OCI-LY1 (cell line): ENCODE results near the gene SHMT2.

ENCODE experiments used
- H2AFZ ChIP-seq: fragments of 200-600 bp; sonication (generic), shearing (Covaris generic); 2 replicates; pipeline ENCODE4 v1.6.0; 2014; ENCODE audit warnings: antibody characterized with exemption, mild to moderate bottlenecking, low read length
- H3F3A ChIP-seq: fragments of 200-600 bp; sonication (generic), shearing (Covaris generic); 2 replicates; pipeline ENCODE4 v1.6.0; 2014; ENCODE audit warnings: mild to moderate bottlenecking, antibody characterized with exemption, low read length, moderate library complexity; ENCODE audit not compliant: insufficient read depth
- H3K27ac ChIP-seq: fragments of 200-600 bp; sonication (generic); 2 replicates; pipeline ENCODE4 v1.5.1; 2014; ENCODE audit warnings: low read length, mixed run types, mild to moderate bottlenecking, low read depth; ENCODE audit not compliant: poor library complexity, severe bottlenecking
- H3K27me3 ChIP-seq: fragments of 200-600 bp; sonication (generic); 2 replicates; pipeline ENCODE4 v1.6.0; 2014; ENCODE audit warnings: antibody characterized with exemption, mild to moderate bottlenecking, low read length, moderate library complexity; ENCODE audit not compliant: insufficient read depth
- H3K36me3 ChIP-seq: fragments of 200-600 bp; sonication (generic); 2 replicates; pipeline ENCODE4 v1.6.1; 2014; ENCODE audit warnings: mild to moderate bottlenecking, antibody characterized with exemption, low read length, moderate library complexity, mixed read lengths; ENCODE audit not compliant: insufficient read depth
- H3K4me1 ChIP-seq: fragments of 200-600 bp; sonication (generic); 2 replicates; pipeline ENCODE4 v1.5.1; 2014; ENCODE audit warnings: mild to moderate bottlenecking, low read length, moderate library complexity; ENCODE audit not compliant: insufficient read depth, severe bottlenecking
- H3K4me2 ChIP-seq: fragments of 200-600 bp; sonication (generic), shearing (Covaris generic); 2 replicates; pipeline ENCODE4 v1.6.1; 2014; ENCODE audit warnings: low read length
- H3K4me3 ChIP-seq: fragments of 200-600 bp; sonication (generic); 2 replicates; pipeline ENCODE4 v1.5.1; 2014; ENCODE audit warnings: low read length, low read depth, mild to moderate bottlenecking, mixed read lengths; ENCODE audit not compliant: poor library complexity, severe bottlenecking
- H3K79me2 ChIP-seq: fragments of 200-600 bp; shearing (Covaris generic); 2 replicates; pipeline ENCODE4 v1.6.1; 2016; ENCODE audit warnings: mixed run types, low read length, mixed read lengths; ENCODE audit not compliant: insufficient read depth
- H3K9ac ChIP-seq: fragments of 200-600 bp; sonication (generic), shearing (Covaris generic); 2 replicates; pipeline ENCODE4 v1.6.1; 2014; ENCODE audit warnings: mild to moderate bottlenecking, low read length, mixed read lengths
- H3K9me2 ChIP-seq: fragments of 200-600 bp; sonication (generic), shearing (Covaris generic); 2 replicates; pipeline ENCODE4 v1.6.1; 2014; ENCODE audit warnings: low read depth, mild to moderate bottlenecking, low read length, mixed read lengths
- H3K9me3 ChIP-seq: fragments of 200-600 bp; shearing (Covaris generic); 2 replicates; pipeline ENCODE4 v1.6.1; 2014; ENCODE audit warnings: low read length, mixed read lengths
- H4K20me1 ChIP-seq: fragments of 200-600 bp; sonication (generic), shearing (Covaris generic); 2 replicates; pipeline ENCODE4 v1.6.0; 2016; ENCODE audit warnings: mild to moderate bottlenecking, low read length; ENCODE audit not compliant: insufficient read depth
- CTCF ChIP-seq: fragments of 200-600 bp; sonication (generic), shearing (Covaris generic); IDR thresholded peaks from 2 replicates; pipeline ENCODE4 v1.5.1; 2017; ENCODE audit warnings: mild to moderate bottlenecking, antibody characterized with exemption, low read length, moderate library complexity, mixed read lengths
- EZH2 ChIP-seq: fragments of 200-600 bp; sonication (generic), shearing (Covaris generic); IDR thresholded peaks from 2 replicates; pipeline ENCODE4 v1.8.0; 2017; ENCODE audit warnings: borderline replicate concordance, mixed run types, mild to moderate bottlenecking, antibody characterized with exemption, low read length, moderate library complexity, mixed read lengths

The SHMT2 gene

GRCh38 chr12:57242691-57243454, 13.4 kb downstream of the SHMT2 start:
- H2AFZ ChIP-seq, result no peak overlapping the region
- H3K4me2 ChIP-seq, result peak overlapping the region; percentile 78
- H3K9me3 ChIP-seq, result no peaks in the 10 kb centered on the region
- H3K79me2 ChIP-seq, result no peaks in the 10 kb centered on the region
- peaks cover 56% of the 10 kb centered on the region for H3K4me1 ChIP-seq
- H4K20me1 ChIP-seq, result no peaks in the 10 kb centered on the region
- H3K4me3 ChIP-seq, result peak overlapping the region; percentile 61
- no peaks in the 10 kb centered on the region for H3K27me3 ChIP-seq
- TF ChIP-seq EZH2 (no peak), CTCF (peak; percentile 93)
- peak overlapping the region; percentile 93 for H3K27ac ChIP-seq
- no peaks in the 10 kb centered on the region for H3F3A ChIP-seq
- H3K36me3 ChIP-seq, result no peaks in the 10 kb centered on the region
- H3K9me2 ChIP-seq, result no peaks in the 10 kb centered on the region
- H3K9ac ChIP-seq, result peak overlapping the region; percentile 79

GRCh38 chr12:57243521-57244311, 14.2 kb downstream of the SHMT2 start:
- no peaks in the 10 kb centered on the region for H3K9me3 ChIP-seq
- H3K4me1 ChIP-seq, result peaks cover 49% of the 10 kb centered on the region
- H3F3A ChIP-seq, result no peaks in the 10 kb centered on the region
- no peaks in the 10 kb centered on the region for H3K9me2 ChIP-seq
- H3K4me2 ChIP-seq, result peak overlapping the region; percentile 78
- H3K79me2 ChIP-seq, result no peaks in the 10 kb centered on the region
- TF ChIP-seq CTCF, result peak; percentile 95
- no peak for TF ChIP-seq EZH2
- H3K9ac ChIP-seq, result peak overlapping the region; percentile 79
- no peak overlapping the region for H2AFZ ChIP-seq
- H3K4me3 ChIP-seq, result peak overlapping the region; percentile 61
- H3K36me3 ChIP-seq, result no peaks in the 10 kb centered on the region
- no peaks in the 10 kb centered on the region for H4K20me1 ChIP-seq
- peak overlapping the region; percentile 93 for H3K27ac ChIP-seq
- no peaks in the 10 kb centered on the region for H3K27me3 ChIP-seq

GRCh38 chr12:57244312-57244696, 14.8 kb downstream of the SHMT2 start:
- H3K9me3 ChIP-seq, result no peaks in the 10 kb centered on the region
- TF ChIP-seq EZH2 (no peak), CTCF (no peak)
- H3F3A ChIP-seq, result no peaks in the 10 kb centered on the region
- no peak overlapping the region for H3K4me2 ChIP-seq
- H4K20me1 ChIP-seq, result no peaks in the 10 kb centered on the region
- peaks cover 50% of the 10 kb centered on the region for H3K4me1 ChIP-seq
- no peak overlapping the region for H2AFZ ChIP-seq
- H3K79me2 ChIP-seq, result no peaks in the 10 kb centered on the region
- no peaks in the 10 kb centered on the region for H3K9me2 ChIP-seq
- no peak overlapping the region for H3K4me3 ChIP-seq
- no peaks in the 10 kb centered on the region for H3K27me3 ChIP-seq
- H3K9ac ChIP-seq, result no peak overlapping the region
- H3K36me3 ChIP-seq, result no peaks in the 10 kb centered on the region
- H3K27ac ChIP-seq, result no peak overlapping the region
